ENCODE measurements around the gene IL15RA. TPM values are rescaled to one million over a fixed set of nuclear protein-coding genes. Genes with fewer than 3 reads are reported as not detected.
A peak's percentile ranks its signal among the peaks of the same experiment; 100 is the strongest.

The IL15RA gene
- total and polyA plus RNA-seq, 2 of the 8 experiments (the other 6 are each of a cell fraction or from before 2014, with no cell fraction given) = 1.3 to 1.4 TPM

DNA sequence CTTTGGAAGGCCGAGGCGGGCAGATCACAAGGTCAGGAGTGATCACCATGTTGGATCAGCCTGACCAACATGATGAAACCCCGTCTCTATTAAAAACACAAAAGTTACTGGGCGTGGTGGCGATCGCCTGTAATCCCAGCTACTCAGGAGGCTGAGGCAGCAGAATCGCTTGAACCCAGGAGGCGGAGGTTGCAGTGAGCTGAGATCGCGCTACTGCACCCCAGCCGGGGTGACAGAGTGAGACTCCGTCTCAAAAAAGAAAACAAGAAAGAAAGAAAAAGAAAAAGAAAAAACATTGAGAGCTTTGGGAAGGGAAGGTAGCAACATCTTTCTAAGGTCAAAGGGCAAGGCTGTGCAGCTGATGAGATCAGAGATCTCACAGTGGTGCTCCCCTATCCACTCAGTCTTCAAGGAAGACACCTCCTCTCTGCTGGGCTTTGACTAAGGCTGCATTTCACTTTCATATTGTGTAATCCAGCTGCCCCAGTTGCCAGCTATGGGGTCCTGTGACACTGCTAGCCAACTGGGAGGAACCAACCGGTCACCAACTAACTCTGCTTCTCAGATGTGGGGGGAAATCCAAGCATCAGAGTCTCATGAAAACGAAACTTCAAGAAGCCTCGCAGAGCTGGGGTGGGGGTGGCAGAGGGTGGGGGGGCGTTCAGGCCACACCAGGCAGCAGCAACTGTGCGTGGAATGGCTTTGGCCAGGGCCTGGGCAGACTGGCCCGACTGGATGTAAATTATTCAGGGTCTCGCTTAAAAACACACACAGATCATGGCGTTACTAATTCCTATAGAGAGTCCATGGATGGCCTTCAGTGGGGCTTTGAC is 1.5 kb downstream of the IL15RA start:
- Histone ChIP-seq H2BK5ac (ENCODE audit: low read depth, low read length) (no peak overlapping the region), H3K23me2 (ENCODE audit: low read depth, low read length) (peaks cover 14% of the 10 kb centered on the region), H3K27ac (ENCODE audit: low read depth, low read length) (no peak overlapping the region), H4K5ac (ENCODE audit: insufficient read length, low read depth, low read length) (no peak overlapping the region), H3K9ac (replicated peaks in 1 of 4; ENCODE audit: extremely low read depth in 1 of 4, low read depth in 3 of 4, low read length in 3 of 4) (no peak overlapping the region), H3K23ac (ENCODE audit: insufficient read length) (no peak overlapping the region), H4K20me1 (replicated peaks in 1 of 2; ENCODE audit: control insufficient read depth in 1 of 2, insufficient read depth in 2 of 2, low read length in 2 of 2) (peaks cover 0 to 2% of the 10 kb centered on the region in 2 experiments), H3K79me1 (ENCODE audit: low read depth, low read length) (no peaks in the 10 kb centered on the region), H2BK15ac (ENCODE audit: low read length) (no peak overlapping the region), H3K4me2 (ENCODE audit: insufficient read depth in 1 of 2, low read depth in 2 of 2, low read length in 2 of 2) (peak overlapping the region; percentile 77 to 90), H3K9me3 (ENCODE audit: insufficient read depth in 2 of 2, low read depth in 1 of 2, low read length in 1 of 2) (no peaks in the 10 kb centered on the region), H3K4me3 (ENCODE audit: extremely low read depth in 1 of 4, insufficient read depth in 2 of 4, low read depth in 3 of 4, low read length in 4 of 4) (peak overlapping the region in 1 of 4 experiments; percentile 75; a peak in 2 of 8 replicates), H3K4me1 (replicated peaks in 1 of 4; ENCODE audit: control insufficient read depth in 3 of 4, insufficient read depth in 4 of 4, low read length in 3 of 4) (peaks cover 0 to 3% (median 1%) of the 10 kb centered on the region in 4 experiments; a peak in 2 of 7 replicates), H3K36me3 (ENCODE audit: control insufficient read depth in 2 of 4, insufficient read depth in 4 of 4, low read length in 3 of 4) (no peaks in the 10 kb centered on the region), H4K91ac (replicated peaks; ENCODE audit: insufficient read length, low read length) (peak overlapping the region; percentile 27), H3K79me2 (ENCODE audit: control insufficient read depth in 1 of 2, insufficient read depth in 2 of 2, low read length in 2 of 2) (no peaks in the 10 kb centered on the region), H3K14ac (ENCODE audit: insufficient read length) (no peak overlapping the region), H4K8ac (ENCODE audit: extremely low read depth, insufficient read depth, low read length) (no peak overlapping the region), H2BK12ac (ENCODE audit: low read depth, low read length) (no peak overlapping the region), H3K4ac (replicated peaks; ENCODE audit: insufficient read length, low read depth, low read length) (no peak overlapping the region), H2AFZ (ENCODE audit: low read length) (no peak overlapping the region), H2BK20ac (ENCODE audit: low read length) (no peak overlapping the region), H3K27me3 (replicated peaks in 1 of 4; ENCODE audit: control insufficient read depth in 3 of 4, extremely low read depth in 1 of 4, insufficient read depth in 3 of 4, low read length in 3 of 4) (peaks cover 3 to 43% (median 36%) of the 10 kb centered on the region in 4 experiments), H3K18ac (ENCODE audit: extremely low read depth, low read length) (no peak overlapping the region), H2BK120ac (replicated peaks; ENCODE audit: low read depth, low read length) (no peak overlapping the region), H3K56ac (replicated peaks; ENCODE audit: insufficient read length, low read depth, low read length) (no peak overlapping the region), H2AK5ac (ENCODE audit: low read depth, low read length) (peak overlapping the region; percentile 65; the same call in 1 of the 2 replicates)
- ChIA-PET CTCF (ENCODE audit: partially characterized antibody) (interaction anchor here (0.6 to 2.4 kb wide), 5 partner anchors 114 to 426 kb away, joined by 3 to 6 read pairs (median 4); no protein-coding TSS in a partner anchor), POLR2A (ENCODE audit: partially characterized antibody) (interaction anchor here (0.9 to 2.1 kb wide), 4 partner anchors 11 to 227 kb away, joined by 3 to 6 read pairs (median 4); partner anchors contain the start of gene PFKFB3)
- TF ChIP-seq SIN3A (conservative IDR thresholded peaks at IDR 0.05 in 1 of 2, IDR thresholded peaks at IDR 0.05 in 1 of 2; ENCODE audit: low read depth in 1 of 2, low read length in 2 of 2) (no peak), SIX5 (IDR thresholded peaks at IDR 0.05; ENCODE audit: low read depth, low read length) (no peak), GTF2F1 (IDR thresholded peaks at IDR 0.05; ENCODE audit: borderline replicate concordance, low read depth, low read length) (no peak), KDM5A (IDR thresholded peaks at IDR 0.05; ENCODE audit: low read length) (no peak), JUND (IDR thresholded peaks at IDR 0.05; ENCODE audit: low read length) (no peak), CHD1 (IDR thresholded peaks at IDR 0.05; ENCODE audit: low read depth, low read length) (no peak), CBX5 (IDR thresholded peaks at IDR 0.05; ENCODE audit: low read depth, low read length) (no peak)
- WGBS, 2 experiments (ENCODE audit: extremely low coverage in 1 of 2, insufficient coverage in 1 of 2, insufficient read length in 1 of 2, insufficient replicate concordance in 2 of 2, low coverage in 1 of 2, low lambda C conversion rate in 2 of 2, missing lambda C conversion rate in 1 of 2) = 72% methylated on average over 20 of the region's 20 CpGs; no CpG with 5 or more reads in 1 of the 2 experiments
- DNase-seq (ENCODE audit: low read depth in 1 of 2, low spot score in 2 of 2) = no peak
- no peak for FAIRE-seq
